HG03342 (cell line): ENCODE measurements around the gene SLC6A17.

Experiments
- ATAC-seq: cut with Tn5 transposase; IDR thresholded peaks from one replicate; pipeline ENCODE4 v1.9.1; 2021; ENCODE audit warnings: mild to moderate bottlenecking, moderate library complexity; ENCODE audit not compliant: unreplicated experiment

Gene SLC6A17

GRCh38 chr1:110135246-110135645 lies 15.0 kb upstream of the SLC6A17 start:
- no peak for ATAC-seq

- ATAC-seq = no peak
Observed at GRCh38 chr1:110135666-110136065, 14.6 kb upstream of the SLC6A17 start.

- ATAC-seq = no peak
Observed at GRCh38 chr1:110136911-110137310, 13.4 kb upstream of the SLC6A17 start.

- no peak for ATAC-seq
Observed at GRCh38 chr1:110138956-110139355, 11.3 kb upstream of the SLC6A17 start.

GRCh38 chr1:110144366-110144765 lies 5.9 kb upstream of the SLC6A17 start:
- ATAC-seq = no peak

GRCh38 chr1:110148961-110149360 lies 1.3 kb upstream of the SLC6A17 start:
- ATAC-seq = no peak

GRCh38 chr1:110151175-110151669 lies 928 bp downstream of the SLC6A17 start:
- no peak for ATAC-seq

- ATAC-seq = no peak
Observed at GRCh38 chr1:110152133-110152785, 2.0 kb downstream of the SLC6A17 start.

GRCh38 chr1:110153407-110153950 lies 3.2 kb downstream of the SLC6A17 start:
- ATAC-seq = no peak

- ATAC-seq = no peak
Observed at GRCh38 chr1:110155878-110156522, 5.7 kb downstream of the SLC6A17 start.

GRCh38 chr1:110158261-110158660 lies 8.0 kb downstream of the SLC6A17 start:
- no peak for ATAC-seq

GRCh38 chr1:110159168-110159567 lies 8.9 kb downstream of the SLC6A17 start:
- no peak for ATAC-seq

GRCh38 chr1:110160538-110161100 lies 10.3 kb downstream of the SLC6A17 start:
- ATAC-seq = no peak

- no peak for ATAC-seq
Observed at GRCh38 chr1:110161165-110161564, 10.9 kb downstream of the SLC6A17 start.

- ATAC-seq = no peak
Observed at GRCh38 chr1:110161849-110162248, 11.6 kb downstream of the SLC6A17 start.

- ATAC-seq = no peak
Observed at GRCh38 chr1:110163591-110163990, 13.3 kb downstream of the SLC6A17 start.

GRCh38 chr1:110164725-110165350 lies 14.5 kb downstream of the SLC6A17 start:
- no peak for ATAC-seq

- no peak for ATAC-seq
Observed at GRCh38 chr1:110165761-110166231, 15.5 kb downstream of the SLC6A17 start.

- no peak for ATAC-seq
Observed at GRCh38 chr1:110166861-110167260, 16.6 kb downstream of the SLC6A17 start.

- ATAC-seq = no peak
Observed at GRCh38 chr1:110170766-110171733, 20.8 kb downstream of the SLC6A17 start.
